GM04504 (cell line): ENCODE measurements around the gene ARPC5.

Experiments
- DNase-seq: peaks from one replicate; pipeline ENCODE4 v3.0.0-alpha.2; 2012; ENCODE audit warnings: low read depth

ARPC5 gene

GRCh38 chr1:183611021-183611420 is 24.6 kb downstream of the ARPC5 start:
- no peak for DNase-seq

- no peak for DNase-seq
These were observed 25.7 kb downstream of the ARPC5 start for GRCh38 chr1:183609759-183610452.

GRCh38 chr1:183609313-183609712 is 26.3 kb downstream of the ARPC5 start:
- peak; percentile 77 for DNase-seq

GRCh38 chr1:183607322-183607980 is 28.1 kb downstream of the ARPC5 start:
- DNase-seq = no peak

- DNase-seq = no peak
These were observed 29.7 kb downstream of the ARPC5 start for GRCh38 chr1:183605904-183606303.

- DNase-seq = no peak
These were observed 30.8 kb downstream of the ARPC5 start for GRCh38 chr1:183604815-183605214.

GRCh38 chr1:183604038-183604808 is 31.4 kb downstream of the ARPC5 start:
- DNase-seq = peak; percentile 72

- no peak for DNase-seq
These were observed 33.1 kb downstream of the ARPC5 start for GRCh38 chr1:183602510-183602909.

- DNase-seq = no peak
These were observed 34.9 kb downstream of the ARPC5 start for GRCh38 chr1:183600634-183601033.

- DNase-seq = peak; percentile 67
These were observed 35.4 kb downstream of the ARPC5 start for GRCh38 chr1:183600136-183600535.

GRCh38 chr1:183598386-183598785 is 37.2 kb downstream of the ARPC5 start:
- DNase-seq = no peak

- DNase-seq = no peak
These were observed 37.8 kb downstream of the ARPC5 start for GRCh38 chr1:183597656-183598347.

- no peak for DNase-seq
These were observed 39.1 kb downstream of the ARPC5 start for GRCh38 chr1:183596500-183596899.

- no peak for DNase-seq
These were observed 40.0 kb downstream of the ARPC5 start for GRCh38 chr1:183595537-183595936.

- DNase-seq = no peak
These were observed 42.2 kb downstream of the ARPC5 start for GRCh38 chr1:183593356-183593755.

- no peak for DNase-seq
These were observed 42.9 kb downstream of the ARPC5 start for GRCh38 chr1:183592733-183593132.

GRCh38 chr1:183590244-183591191 is 45.1 kb downstream of the ARPC5 start, which contains the start of gene NCF2:
Gene NCF2, minus strand, starts transcription at chr1:183590459. Its CDS starts 130 bp downstream, at chr1:183590329.
- DNase-seq = no peak

- DNase-seq = no peak
These were observed 45.7 kb downstream of the ARPC5 start for GRCh38 chr1:183589874-183590243.

- DNase-seq = no peak
These were observed 46.2 kb downstream of the ARPC5 start for GRCh38 chr1:183589384-183589783.

GRCh38 chr1:183588827-183589226 is 46.8 kb downstream of the ARPC5 start:
- no peak for DNase-seq

GRCh38 chr1:183586926-183587325 is 48.7 kb downstream of the ARPC5 start:
- no peak for DNase-seq
